AG09319 (cell line): Measurements from ENCODE around the gene DTX3.
"Not testable (repeated sequence)": the region's sequence is repeated elsewhere in the genome, so short reads cannot be mapped to it uniquely, and the experiment has no call there.

Experiments used
- DNase-seq: peaks from one replicate; pipeline ENCODE4 v3.0.0-alpha.2; 2010; ENCODE audit warnings: low read depth; ENCODE audit errors: extremely low read depth
- CTCF ChIP-seq: IDR thresholded peaks from 2 replicates; pipeline ENCODE4 v1.5.1; 2011; ENCODE audit warnings: low read depth, mild to moderate bottlenecking, inconsistent platforms, low read length, moderate library complexity

The DTX3 gene

GRCh38 chr12:57654042-57654441 lies 49.4 kb downstream of the DTX3 start:
- DNase-seq: no peak
- no peak for TF ChIP-seq CTCF

DNA sequence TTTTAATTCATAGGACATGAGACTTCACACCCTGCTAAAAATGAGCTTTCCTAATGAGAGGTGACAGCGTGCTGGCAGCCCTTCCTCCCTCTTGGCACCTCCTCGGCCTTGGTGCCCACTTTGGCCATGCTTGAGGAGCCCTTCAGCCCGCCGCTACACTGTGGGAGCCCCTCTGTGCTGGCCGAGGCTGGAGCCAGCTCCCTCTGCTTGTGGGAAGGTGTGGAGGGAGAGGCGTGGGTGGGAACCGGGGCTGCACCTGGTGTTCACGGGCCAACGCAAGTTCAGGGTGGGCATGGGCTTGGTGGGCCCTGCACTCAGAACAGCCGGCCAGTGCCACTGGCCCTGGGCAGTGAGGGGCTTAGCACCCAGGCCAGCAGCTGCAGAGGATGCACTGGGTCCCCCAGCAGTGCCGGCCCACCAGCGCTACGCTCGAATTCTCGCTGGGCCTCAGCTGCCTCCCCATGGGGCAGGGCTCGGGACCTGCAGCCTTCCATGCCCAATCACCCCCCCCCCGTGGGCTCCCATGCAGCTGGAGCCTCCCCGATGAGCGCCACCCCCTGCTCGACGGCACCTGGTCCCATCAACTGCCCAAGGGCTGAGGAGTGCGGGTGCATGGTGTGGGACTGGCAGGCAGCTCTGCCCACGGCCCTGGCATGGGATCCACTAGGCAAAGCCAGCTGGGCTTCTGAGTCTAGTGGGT lies 51.1 kb downstream of the DTX3 start:
- TF ChIP-seq CTCF: no peak
- no peak for DNase-seq

DNA sequence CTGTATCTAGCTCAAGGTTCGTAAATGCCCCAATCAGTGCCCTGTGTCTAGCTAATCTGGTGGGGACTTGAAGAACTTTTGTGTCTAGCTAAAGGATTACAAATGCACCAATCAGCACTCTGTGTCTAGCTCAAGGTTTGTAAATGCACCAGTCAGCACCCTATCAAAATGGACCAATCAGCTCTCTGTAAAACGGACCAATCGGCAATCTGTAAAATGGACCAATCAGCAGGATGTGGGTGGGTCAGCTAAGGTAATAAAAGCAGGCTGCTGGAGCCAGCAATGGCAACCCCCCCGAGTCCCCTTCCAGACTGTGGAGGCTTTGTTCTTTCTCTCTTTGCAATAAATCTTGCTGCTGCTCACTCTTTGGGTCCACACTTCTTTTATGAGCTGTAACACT lies 51.8 kb downstream of the DTX3 start:
- DNase-seq: not testable (repeated sequence)

- TF ChIP-seq CTCF: no peak
- no peak for DNase-seq
Observed at GRCh38 chr12:57657744-57658143, 53.1 kb downstream of the DTX3 start.

GRCh38 chr12:57658890-57659289 lies 54.3 kb downstream of the DTX3 start:
- TF ChIP-seq CTCF: no peak
- DNase-seq: no peak
